ENCODE measurements around the gene SGPL1. TPM values are rescaled to one million over a fixed set of nuclear protein-coding genes. Genes with fewer than 3 reads are reported as not detected.
"Not testable (repeated sequence)": the region's sequence is repeated elsewhere in the genome, so short reads cannot be mapped to it uniquely, and the experiment has no call there.

SGPL1 gene, protein sequence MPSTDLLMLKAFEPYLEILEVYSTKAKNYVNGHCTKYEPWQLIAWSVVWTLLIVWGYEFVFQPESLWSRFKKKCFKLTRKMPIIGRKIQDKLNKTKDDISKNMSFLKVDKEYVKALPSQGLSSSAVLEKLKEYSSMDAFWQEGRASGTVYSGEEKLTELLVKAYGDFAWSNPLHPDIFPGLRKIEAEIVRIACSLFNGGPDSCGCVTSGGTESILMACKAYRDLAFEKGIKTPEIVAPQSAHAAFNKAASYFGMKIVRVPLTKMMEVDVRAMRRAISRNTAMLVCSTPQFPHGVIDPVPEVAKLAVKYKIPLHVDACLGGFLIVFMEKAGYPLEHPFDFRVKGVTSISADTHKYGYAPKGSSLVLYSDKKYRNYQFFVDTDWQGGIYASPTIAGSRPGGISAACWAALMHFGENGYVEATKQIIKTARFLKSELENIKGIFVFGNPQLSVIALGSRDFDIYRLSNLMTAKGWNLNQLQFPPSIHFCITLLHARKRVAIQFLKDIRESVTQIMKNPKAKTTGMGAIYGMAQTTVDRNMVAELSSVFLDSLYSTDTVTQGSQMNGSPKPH
- polyA plus RNA-seq (2013): 28.1 and 29.4 TPM in 2 replicates

DNA sequence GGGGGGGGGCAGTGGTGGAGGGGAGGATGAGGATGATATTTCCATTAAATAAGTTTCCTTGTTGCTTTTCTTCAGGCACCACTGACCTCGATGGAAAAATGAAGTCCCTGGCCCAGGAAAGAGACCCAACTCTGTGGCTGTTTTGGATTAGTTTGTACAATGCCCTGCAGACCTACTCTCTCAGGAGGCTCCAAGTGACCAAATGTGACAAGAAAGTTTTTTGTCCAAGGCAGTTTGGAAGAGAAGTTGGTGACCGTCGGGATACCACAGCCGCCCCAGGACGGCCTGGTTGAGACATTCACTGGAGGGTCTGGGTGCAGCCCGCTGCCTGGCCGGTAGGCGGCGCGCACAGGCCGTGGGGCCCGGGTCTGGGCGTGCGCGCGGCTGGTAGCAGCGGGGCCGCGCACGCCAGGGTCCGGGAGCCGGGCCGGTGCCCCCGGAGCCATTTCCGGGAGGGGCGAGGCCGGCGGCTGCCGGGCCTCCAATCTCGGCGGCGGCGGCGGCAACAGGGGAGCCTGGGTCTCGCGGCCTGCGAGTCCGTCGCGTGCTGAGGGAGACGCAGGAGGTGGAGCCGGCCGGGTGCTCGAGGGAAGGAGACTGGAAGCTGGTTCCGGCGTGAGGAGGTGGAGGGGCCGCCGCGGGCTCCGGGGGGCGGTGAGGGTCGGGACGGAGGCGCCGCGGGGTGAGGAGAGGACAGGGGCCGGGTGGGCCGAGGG, at the start of gene SGPL1:
TSS of gene SGPL1 (plus strand) at position 445 of the 716 bp plus-strand sequence. CDS start 906 bp downstream, outside the sequence.
- H3K4me3 ChIP-seq (ENCODE audit: low read depth, low read length): peak within 1 kb of the TSS; percentile 92
- peak within 1 kb of the TSS; percentile 98 for H2BK5ac ChIP-seq (ENCODE audit: low read depth, low read length, poor library complexity)
- no CpG with 5 or more reads among the region's 58 CpGs for WGBS (ENCODE audit: extremely low coverage, insufficient coverage, insufficient read length)
- peaks cover 7 to 10% of the 10 kb centered on the region in 2 experiments for H3K36me3 ChIP-seq (ENCODE audit: control insufficient read depth in 1 of 2, insufficient read depth in 2 of 2, low read length in 2 of 2)
- H4K91ac ChIP-seq (ENCODE audit: low read depth, low read length): peak within 1 kb of the TSS; percentile 98
- peak within 1 kb of the TSS; percentile 98 for H2AFZ ChIP-seq (ENCODE audit: insufficient read depth, low read length, poor library complexity)
- peaks cover 0 to 3% of the 10 kb centered on the region in 2 experiments for H3K4me1 ChIP-seq (ENCODE audit: control insufficient read depth in 1 of 2, insufficient read depth in 2 of 2, low read length in 2 of 2)
- peaks cover 7% of the 10 kb centered on the region for H3K79me1 ChIP-seq (ENCODE audit: low read length)
- DNase-seq: peak; percentile 72 to 90
- H3K18ac ChIP-seq (ENCODE audit: low read length): peak within 1 kb of the TSS; percentile 100
- peaks cover 4% of the 10 kb centered on the region for H3K79me2 ChIP-seq (ENCODE audit: control insufficient read depth, insufficient read depth, low read length, poor library complexity)
- H3K9ac ChIP-seq (ENCODE audit: low read length): peak within 1 kb of the TSS; percentile 94
- H4K12ac ChIP-seq (ENCODE audit: low read depth, low read length): peak within 1 kb of the TSS; percentile 96
- H3K23ac ChIP-seq (ENCODE audit: low read length): no peak within 1 kb of the TSS
- H2BK120ac ChIP-seq (ENCODE audit: insufficient read depth, low read length, poor library complexity): peak within 1 kb of the TSS; percentile 97
- peak within 1 kb of the TSS; percentile 90 for H3K4ac ChIP-seq (ENCODE audit: low read depth, low read length)
- no peak within 1 kb of the TSS for H2AK5ac ChIP-seq (ENCODE audit: low read length)
- H3K4me2 ChIP-seq (ENCODE audit: low read length): peak within 1 kb of the TSS; percentile 56
- H2BK12ac ChIP-seq (ENCODE audit: low read length): peak within 1 kb of the TSS; percentile 83
- peak within 1 kb of the TSS; percentile 100 for H3K14ac ChIP-seq (ENCODE audit: low read length)
- H3K27ac ChIP-seq (ENCODE audit: low read depth, low read length): peak within 1 kb of the TSS; percentile 100
- no peaks in the 10 kb centered on the region for H3K27me3 ChIP-seq (ENCODE audit: insufficient read depth, low read length)
- H3K9me3 ChIP-seq (ENCODE audit: insufficient read depth, low read depth, low read length): no peaks in the 10 kb centered on the region
- peak within 1 kb of the TSS; percentile 98 for H4K8ac ChIP-seq (ENCODE audit: low read depth, low read length)

DNA sequence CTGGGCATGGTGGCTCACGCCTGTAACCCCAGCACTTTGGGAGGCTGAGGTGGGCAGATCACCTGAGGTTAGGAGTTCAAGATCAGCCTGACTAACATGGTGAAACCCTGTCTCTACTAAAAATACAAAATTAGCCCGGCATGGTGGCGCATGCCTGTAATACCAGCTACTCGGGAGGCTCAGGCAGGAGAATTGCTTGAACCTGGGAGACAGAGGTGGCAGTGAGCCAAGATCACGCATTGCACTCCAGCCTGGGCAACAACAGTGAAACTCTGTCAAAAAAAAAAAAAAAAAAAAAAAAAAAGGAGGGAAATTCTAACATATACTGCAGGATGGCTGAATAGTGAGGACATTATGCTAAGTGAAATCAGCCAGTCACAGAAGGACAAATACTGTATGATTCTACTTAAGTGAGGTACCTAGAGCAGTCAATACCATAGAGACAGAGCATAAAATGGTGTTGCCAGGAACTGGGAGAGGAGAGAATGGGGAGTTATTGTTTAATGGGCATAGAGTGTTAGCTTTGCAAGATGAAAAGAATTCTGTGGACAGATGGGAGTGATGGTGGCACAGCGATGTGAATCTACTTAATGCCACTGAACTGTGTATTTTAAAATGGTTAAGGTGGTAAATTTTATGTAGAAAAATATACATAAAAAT, 47.6 kb upstream of the SGPL1 start:
- H2AK5ac ChIP-seq (ENCODE audit: low read length); H3K9ac ChIP-seq (ENCODE audit: low read length); H3K27me3 ChIP-seq (ENCODE audit: insufficient read depth, low read length); H2BK5ac ChIP-seq (ENCODE audit: low read depth, low read length, poor library complexity); H4K12ac ChIP-seq (ENCODE audit: low read depth, low read length); H3K79me1 ChIP-seq (ENCODE audit: low read length); H2BK120ac ChIP-seq (ENCODE audit: insufficient read depth, low read length, poor library complexity); H2AFZ ChIP-seq (ENCODE audit: insufficient read depth, low read length, poor library complexity); H3K4ac ChIP-seq (ENCODE audit: low read depth, low read length); H3K4me1 ChIP-seq (ENCODE audit: control insufficient read depth in 1 of 2, insufficient read depth in 2 of 2, low read length in 2 of 2); H2BK12ac ChIP-seq (ENCODE audit: low read length); H3K4me2 ChIP-seq (ENCODE audit: low read length); H3K9me3 ChIP-seq (ENCODE audit: insufficient read depth, low read depth, low read length); H4K91ac ChIP-seq (ENCODE audit: low read depth, low read length); H3K36me3 ChIP-seq (ENCODE audit: control insufficient read depth in 1 of 2, insufficient read depth in 2 of 2, low read length in 2 of 2); H4K8ac ChIP-seq (ENCODE audit: low read depth, low read length); H3K79me2 ChIP-seq (ENCODE audit: control insufficient read depth, insufficient read depth, low read length, poor library complexity); DNase-seq; H3K27ac ChIP-seq (ENCODE audit: low read depth, low read length); H3K4me3 ChIP-seq (ENCODE audit: low read depth, low read length); H3K14ac ChIP-seq (ENCODE audit: low read length); H3K23ac ChIP-seq (ENCODE audit: low read length); H3K18ac ChIP-seq (ENCODE audit: low read length): not testable (repeated sequence)
- WGBS (ENCODE audit: extremely low coverage, insufficient coverage, insufficient read length): no CpG with 5 or more reads among the region's 6 CpGs

DNA sequence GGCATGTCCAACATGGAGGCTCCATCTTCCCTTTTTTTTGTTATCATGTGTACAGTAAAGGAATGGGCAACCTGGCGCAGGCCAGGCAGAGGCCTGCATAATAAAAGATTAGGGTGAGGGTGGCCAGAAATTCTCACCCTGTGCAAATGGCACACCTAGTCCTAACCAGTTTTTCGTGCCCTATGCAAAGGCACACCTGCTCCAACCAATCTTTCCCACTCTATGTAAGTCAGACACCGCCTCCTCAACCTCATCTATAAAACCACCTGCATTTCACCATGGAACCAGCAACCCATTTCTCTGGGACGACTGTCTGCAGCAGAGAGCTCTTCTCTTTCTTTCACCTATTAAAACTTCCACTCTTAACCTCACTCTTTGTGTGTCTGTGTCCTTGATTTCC, 46.6 kb upstream of the SGPL1 start:
- Histone ChIP-seq H3K18ac (ENCODE audit: low read length) (no peak overlapping the region), H2BK12ac (ENCODE audit: low read length) (no peak overlapping the region), H4K8ac (ENCODE audit: low read depth, low read length) (no peak overlapping the region), H3K4ac (ENCODE audit: low read depth, low read length) (no peak overlapping the region), H4K91ac (ENCODE audit: low read depth, low read length) (no peak overlapping the region), H2BK5ac (ENCODE audit: low read depth, low read length, poor library complexity) (no peak overlapping the region), H3K27ac (ENCODE audit: low read depth, low read length) (no peak overlapping the region), H3K4me1 (ENCODE audit: control insufficient read depth in 1 of 2, insufficient read depth in 2 of 2, low read length in 2 of 2) (no peaks in the 10 kb centered on the region), H3K79me2 (ENCODE audit: control insufficient read depth, insufficient read depth, low read length, poor library complexity) (no peaks in the 10 kb centered on the region), H3K27me3 (ENCODE audit: insufficient read depth, low read length) (no peaks in the 10 kb centered on the region), H3K4me2 (ENCODE audit: low read length) (no peak overlapping the region), H3K79me1 (ENCODE audit: low read length) (no peaks in the 10 kb centered on the region), H3K36me3 (ENCODE audit: control insufficient read depth in 1 of 2, insufficient read depth in 2 of 2, low read length in 2 of 2) (no peaks in the 10 kb centered on the region), H3K9me3 (ENCODE audit: insufficient read depth, low read depth, low read length) (peaks cover 5% of the 10 kb centered on the region), H2AFZ (ENCODE audit: insufficient read depth, low read length, poor library complexity) (no peak overlapping the region), H3K14ac (ENCODE audit: low read length) (no peak overlapping the region), H3K23ac (ENCODE audit: low read length) (no peak overlapping the region), H2AK5ac (ENCODE audit: low read length) (no peak overlapping the region), H3K4me3 (ENCODE audit: low read depth, low read length) (no peak overlapping the region), H3K9ac (ENCODE audit: low read length) (no peak overlapping the region), H4K12ac (ENCODE audit: low read depth, low read length) (no peak overlapping the region), H2BK120ac (ENCODE audit: insufficient read depth, low read length, poor library complexity) (no peak overlapping the region)
- no CpG with 5 or more reads among the region's 4 CpGs for WGBS (ENCODE audit: extremely low coverage, insufficient coverage, insufficient read length)
- DNase-seq: no peak

DNA sequence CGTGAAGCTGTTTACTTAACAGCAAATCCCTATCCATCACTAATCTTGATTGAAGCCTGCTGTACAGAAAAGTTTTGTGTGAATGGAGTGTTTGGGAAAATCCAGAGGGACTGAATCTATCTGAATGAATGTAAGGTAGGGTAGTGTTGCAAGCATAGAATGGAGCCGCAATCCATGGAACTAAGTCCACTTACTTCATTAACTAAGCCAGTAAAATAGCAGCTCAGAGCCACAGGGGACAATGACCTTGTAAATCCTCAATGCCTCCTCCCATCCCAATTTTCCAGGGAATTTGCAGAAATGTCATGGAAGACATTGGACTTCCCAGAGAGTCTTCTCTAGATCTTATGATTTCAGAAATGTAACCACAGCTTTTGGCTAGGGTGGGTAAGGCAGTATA, 45.7 kb upstream of the SGPL1 start:
- no CpG with 5 or more reads among the region's 2 CpGs for WGBS (ENCODE audit: extremely low coverage, insufficient coverage, insufficient read length)
- no peak overlapping the region for H3K18ac ChIP-seq (ENCODE audit: low read length)
- H4K8ac ChIP-seq (ENCODE audit: low read depth, low read length): no peak overlapping the region

More for the DNA sequence above, 45.7 kb upstream of the SGPL1 start:
- H2BK12ac ChIP-seq (ENCODE audit: low read length): no peak overlapping the region
- no peak overlapping the region for H3K4me3 ChIP-seq (ENCODE audit: low read depth, low read length)
- peaks cover 5% of the 10 kb centered on the region for H3K9me3 ChIP-seq (ENCODE audit: insufficient read depth, low read depth, low read length)
- no peak overlapping the region for H2AFZ ChIP-seq (ENCODE audit: insufficient read depth, low read length, poor library complexity)
- no peaks in the 10 kb centered on the region for H3K79me2 ChIP-seq (ENCODE audit: control insufficient read depth, insufficient read depth, low read length, poor library complexity)
- no peak overlapping the region for H3K14ac ChIP-seq (ENCODE audit: low read length)
- no peak overlapping the region for H2BK120ac ChIP-seq (ENCODE audit: insufficient read depth, low read length, poor library complexity)
- H4K12ac ChIP-seq (ENCODE audit: low read depth, low read length): no peak overlapping the region
- H2AK5ac ChIP-seq (ENCODE audit: low read length): no peak overlapping the region
- H3K9ac ChIP-seq (ENCODE audit: low read length): no peak overlapping the region
- no peak overlapping the region for H3K4me2 ChIP-seq (ENCODE audit: low read length)
- DNase-seq: no peak
- no peak overlapping the region for H3K4ac ChIP-seq (ENCODE audit: low read depth, low read length)
- H2BK5ac ChIP-seq (ENCODE audit: low read depth, low read length, poor library complexity): no peak overlapping the region
- no peak overlapping the region for H4K91ac ChIP-seq (ENCODE audit: low read depth, low read length)
- H3K79me1 ChIP-seq (ENCODE audit: low read length): no peaks in the 10 kb centered on the region
- no peaks in the 10 kb centered on the region for H3K4me1 ChIP-seq (ENCODE audit: control insufficient read depth in 1 of 2, insufficient read depth in 2 of 2, low read length in 2 of 2)
- no peak overlapping the region for H3K23ac ChIP-seq (ENCODE audit: low read length)
- no peaks in the 10 kb centered on the region for H3K36me3 ChIP-seq (ENCODE audit: control insufficient read depth in 1 of 2, insufficient read depth in 2 of 2, low read length in 2 of 2)
- H3K27me3 ChIP-seq (ENCODE audit: insufficient read depth, low read length): no peaks in the 10 kb centered on the region
- no peak overlapping the region for H3K27ac ChIP-seq (ENCODE audit: low read depth, low read length)

All from trophoblast cell (in vitro differentiated cells and primary cell).